Measurements from ENCODE around the gene RNU7-1.

Gene RNU7-1

GRCh38 chr12:6917491-6918231, 26.0 kb upstream of the RNU7-1 start:
- no peak for DNase-seq (ENCODE audit: low read depth in 2 of 2)

GRCh38 chr12:6919588-6919987, 24.0 kb upstream of the RNU7-1 start:
- DNase-seq (ENCODE audit: low read depth in 2 of 2), result no peak

GRCh38 chr12:6921539-6921938, 22.1 kb upstream of the RNU7-1 start:
- no peak for DNase-seq (ENCODE audit: low read depth in 2 of 2)

GRCh38 chr12:6921996-6922946, 21.3 kb upstream of the RNU7-1 start:
- DNase-seq (ENCODE audit: low read depth in 2 of 2), result no peak

- no peak for DNase-seq (ENCODE audit: low read depth in 2 of 2)
Observed at GRCh38 chr12:6923003-6923732, 20.4 kb upstream of the RNU7-1 start.

GRCh38 chr12:6923851-6924250, 19.8 kb upstream of the RNU7-1 start:
- DNase-seq (ENCODE audit: low read depth in 2 of 2), result no peak

GRCh38 chr12:6925239-6925539, 18.4 kb upstream of the RNU7-1 start:
- no peak for DNase-seq (ENCODE audit: low read depth in 2 of 2)

GRCh38 chr12:6925540-6926279, 17.9 kb upstream of the RNU7-1 start:
- no peak for DNase-seq (ENCODE audit: low read depth in 2 of 2)

GRCh38 chr12:6927379-6928021, 16.1 kb upstream of the RNU7-1 start, which contains the start of gene ATN1:
ATN1 (plus strand) TSS chr12:6927959; CDS start chr12:6934002, 6,043 bp downstream.
- DNase-seq (ENCODE audit: low read depth in 2 of 2), result no peak

GRCh38 chr12:6928022-6928702, 15.5 kb upstream of the RNU7-1 start:
- DNase-seq (ENCODE audit: low read depth in 2 of 2), result no peak

GRCh38 chr12:6928703-6929407, 14.8 kb upstream of the RNU7-1 start:
- DNase-seq (ENCODE audit: low read depth in 2 of 2), result no peak

- DNase-seq (ENCODE audit: low read depth in 2 of 2), result no peak
Observed at GRCh38 chr12:6929466-6930452, 13.9 kb upstream of the RNU7-1 start.

- no peak for DNase-seq (ENCODE audit: low read depth in 2 of 2)
Observed at GRCh38 chr12:6932766-6933165, 10.8 kb upstream of the RNU7-1 start.

- DNase-seq (ENCODE audit: low read depth in 2 of 2), result no peak
Observed at GRCh38 chr12:6934110-6934509, 9.5 kb upstream of the RNU7-1 start.

- DNase-seq (ENCODE audit: low read depth in 2 of 2), result no peak
Observed at GRCh38 chr12:6935371-6936193, 8.0 kb upstream of the RNU7-1 start.

- DNase-seq (ENCODE audit: low read depth in 2 of 2), result no peak
Observed at GRCh38 chr12:6936194-6936635, 7.4 kb upstream of the RNU7-1 start.

GRCh38 chr12:6936636-6937480, 6.8 kb upstream of the RNU7-1 start:
- DNase-seq (ENCODE audit: low read depth in 2 of 2), result no peak

Data from stimulated activated CD8-positive, alpha-beta memory T cell treated with anti-CD3 and anti-CD28 coated beads, Interleukin-7, amount 100 ng/mL, for 1 hour (primary cell).